Suprapubic skin (tissue), 4 donors: Measurements from ENCODE around the gene OR8A1. TPM values are rescaled to one million over a fixed set of nuclear protein-coding genes. Genes with fewer than 3 reads are reported as not detected.
"Not testable (repeated sequence)": the region's sequence is repeated elsewhere in the genome, so short reads cannot be mapped to it uniquely, and the experiment has no call there.

Experiments used
- DNase-seq, 2 donors: peaks; one replicate each; pipeline ENCODE4 v3.0.0-alpha.2; 2019; ENCODE audit warnings: low spot score in 2 of 2
- H3K27ac ChIP-seq: fragments of 200-600 bp; sonication (generic); one replicate; pipeline ENCODE4 v1.5.1; 2019
- H3K27me3 ChIP-seq: fragments of 200-600 bp; sonication (generic); one replicate; pipeline ENCODE4 v1.5.1; 2019
- H3K36me3 ChIP-seq: fragments of 200-600 bp; sonication (generic); one replicate; pipeline ENCODE4 v1.5.1; 2019
- H3K4me1 ChIP-seq: fragments of 200-600 bp; sonication (generic); one replicate; pipeline ENCODE4 v1.5.1; 2019
- H3K4me3 ChIP-seq: fragments of 200-600 bp; sonication (generic); one replicate; pipeline ENCODE4 v1.5.1; 2019; ENCODE audit warnings: mild to moderate bottlenecking
- H3K9me3 ChIP-seq: fragments of 200-600 bp; sonication (generic); one replicate; pipeline ENCODE4 v1.5.1; 2019
- CTCF ChIP-seq, 2 donors: fragments of 200-600 bp in 1 of 2; fragments of 450-650 bp in 1 of 2; sonication (generic) in 1 of 2; IDR thresholded peaks; one replicate each; pipeline ENCODE4 v1.5.1; 2016 to 2019; ENCODE audit warnings: antibody characterized with exemption in 2 of 2, mild to moderate bottlenecking in 1 of 2, moderate library complexity in 1 of 2
- EP300 ChIP-seq: sonication (generic); formaldehyde crosslinking; IDR thresholded peaks from one replicate; pipeline ENCODE4 v1.6.1; 2017; ENCODE audit warnings: antibody characterized with exemption
- POLR2A ChIP-seq, 2 donors: fragments of 450-650 bp; IDR thresholded peaks; one replicate each; pipeline ENCODE4 v1.6.1; 2017; ENCODE audit warnings: antibody characterized with exemption in 2 of 2, mild to moderate bottlenecking in 2 of 2, moderate library complexity in 2 of 2
- POLR2AphosphoS5 ChIP-seq, 3 donors: sonication (generic); formaldehyde crosslinking; IDR thresholded peaks; one replicate each; pipeline ENCODE4 v1.6.1; 2017; ENCODE audit warnings: antibody characterized with exemption in 3 of 3
- WGBS: methylation state at CpG from one replicate; pipeline ENCODE4 v1.1.5; 2018; 5-methylcytosine and 5-hydroxymethylcytosine counted together
- total RNA-seq, 4 donors: library from RNA; depleted of rRNA; stranded (reverse); fragments of >200 nt; gene quantifications; one replicate each; pipeline ENCODE4 v1.1.0, GENCODE V29; 2016

OR8A1 gene
- total RNA-seq, 4 donors from 2014 or later = not detected

GRCh38 chr11:124602193-124602592 is 32.4 kb downstream of the OR8A1 start:
- Histone ChIP-seq H3K36me3 (no peaks in the 10 kb centered on the region), H3K27ac (no peak overlapping the region), H3K27me3 (no peaks in the 10 kb centered on the region), H3K9me3 (no peaks in the 10 kb centered on the region), H3K4me3 (no peak overlapping the region), H3K4me1 (no peaks in the 10 kb centered on the region)
- DNase-seq = no peak
- TF ChIP-seq CTCF (IDR thresholded peaks at IDR 0.05) (no peak), POLR2AphosphoS5 (IDR thresholded peaks at IDR 0.05) (no peak), EP300 (no peak), POLR2A (IDR thresholded peaks at IDR 0.05) (no peak)
- 100% methylated on average over 2 of the region's 3 CpGs for WGBS

GRCh38 chr11:124602723-124603122 is 32.9 kb downstream of the OR8A1 start:
- H3K27ac ChIP-seq, H3K9me3 ChIP-seq, H3K4me3 ChIP-seq, H3K4me1 ChIP-seq, DNase-seq, H3K36me3 ChIP-seq, H3K27me3 ChIP-seq: not testable (repeated sequence)
- 76% methylated on average over 3 of the region's 3 CpGs for WGBS

GRCh38 chr11:124605719-124606118 is 35.9 kb downstream of the OR8A1 start:
- no peaks in the 10 kb centered on the region for H3K36me3 ChIP-seq
- H3K4me1 ChIP-seq = no peaks in the 10 kb centered on the region
- no peak for DNase-seq
- no peak for TF ChIP-seq EP300
- TF ChIP-seq CTCF (IDR thresholded peaks at IDR 0.05) = no peak
- no peak for TF ChIP-seq POLR2A (IDR thresholded peaks at IDR 0.05)
- no peak for TF ChIP-seq POLR2AphosphoS5 (IDR thresholded peaks at IDR 0.05)
- H3K27ac ChIP-seq = no peak overlapping the region
- H3K9me3 ChIP-seq = no peaks in the 10 kb centered on the region
- WGBS = 83% methylated on average over 3 of the region's 3 CpGs
- H3K4me3 ChIP-seq = no peak overlapping the region
- no peaks in the 10 kb centered on the region for H3K27me3 ChIP-seq

GRCh38 chr11:124608147-124608546 is 38.4 kb downstream of the OR8A1 start:
- DNase-seq = no peak
- TF ChIP-seq POLR2AphosphoS5 (IDR thresholded peaks at IDR 0.05) (no peak), CTCF (IDR thresholded peaks at IDR 0.05) (no peak), EP300 (no peak), POLR2A (IDR thresholded peaks at IDR 0.05) (no peak)
- no peaks in the 10 kb centered on the region for H3K36me3 ChIP-seq
- H3K27ac ChIP-seq = no peak overlapping the region
- H3K4me3 ChIP-seq = no peak overlapping the region
- H3K4me1 ChIP-seq = no peaks in the 10 kb centered on the region
- H3K27me3 ChIP-seq = peaks cover 3% of the 10 kb centered on the region
- H3K9me3 ChIP-seq = no peaks in the 10 kb centered on the region

GRCh38 chr11:124610295-124610694 is 40.5 kb downstream of the OR8A1 start:
- Histone ChIP-seq H3K9me3 (no peaks in the 10 kb centered on the region), H3K36me3 (no peaks in the 10 kb centered on the region), H3K4me3 (no peak overlapping the region), H3K4me1 (no peaks in the 10 kb centered on the region), H3K27me3 (peaks cover 18% of the 10 kb centered on the region), H3K27ac (no peak overlapping the region)
- WGBS = 94% methylated on average over 2 of the region's 2 CpGs
- DNase-seq = no peak
- TF ChIP-seq CTCF (IDR thresholded peaks at IDR 0.05) = no peak
- no peak for TF ChIP-seq POLR2AphosphoS5 (IDR thresholded peaks at IDR 0.05)
- no peak for TF ChIP-seq POLR2A (IDR thresholded peaks at IDR 0.05)
- no peak for TF ChIP-seq EP300

- TF ChIP-seq CTCF (IDR thresholded peaks at IDR 0.05) = no peak
- no peak for TF ChIP-seq POLR2AphosphoS5 (IDR thresholded peaks at IDR 0.05)
- TF ChIP-seq POLR2A (IDR thresholded peaks at IDR 0.05) = no peak
- TF ChIP-seq EP300 = no peak
- peaks cover 18% of the 10 kb centered on the region for H3K27me3 ChIP-seq
- no peak for DNase-seq
- 74% methylated on average over 5 of the region's 5 CpGs for WGBS
- no peak within 1 kb of the TSS for H3K4me3 ChIP-seq
- H3K4me1 ChIP-seq = no peaks in the 10 kb centered on the region
- no peaks in the 10 kb centered on the region for H3K36me3 ChIP-seq
- no peak within 1 kb of the TSS for H3K27ac ChIP-seq
- no peaks in the 10 kb centered on the region for H3K9me3 ChIP-seq
Measured at GRCh38 chr11:124611064-124611463, 41.3 kb downstream of the OR8A1 start, which contains the start of gene PANX3. Gene PANX3, plus strand, starts transcription at chr11:124611428. Its CDS starts 129 bp downstream, at chr11:124611557.
